AG04450 (cell line): ENCODE measurements around the gene RTN4IP1. TPM values are rescaled to one million over a fixed set of nuclear protein-coding genes. Genes with fewer than 3 reads are reported as not detected.

ENCODE experiments used
- CTCF ChIA-PET: fragments of 300-600, 350-600 bp; formaldehyde crosslinking; extraction: SDS; loops from one replicate; lab custom pipeline; 2022; ENCODE audit warnings: antibody characterized with exemption, inconsistent platforms; lab: Charles Lee
- POLR2A ChIA-PET: fragments of 350-600 bp; formaldehyde crosslinking; extraction: SDS; loops from one replicate; lab custom pipeline; 2021; ENCODE audit warnings: antibody characterized with exemption, inconsistent platforms; lab: Yijun Ruan, JAX
- DNase-seq: peaks from one replicate; pipeline ENCODE4 v3.0.0-alpha.2; 2011; ENCODE audit warnings: low read depth, low spot score
- H3K27ac ChIP-seq: one replicate; pipeline ENCODE4 v1.5.1; 2012; ENCODE audit warnings: low read depth, low read length, control low read depth
- H3K27me3 ChIP-seq: one replicate; pipeline ENCODE4 v1.6.0; 2012; ENCODE audit warnings: low read length; ENCODE audit not compliant: control insufficient read depth, insufficient read depth
- H3K4me3 ChIP-seq: 2 replicates; pipeline ENCODE4 v1.5.1; 2011; ENCODE audit warnings: mild to moderate bottlenecking, low read depth, low read length, control low read depth
- H3K9me3 ChIP-seq: 2 replicates; pipeline ENCODE4 v1.5.1; 2012; ENCODE audit warnings: low read length; ENCODE audit not compliant: control insufficient read depth, insufficient read depth
- CTCF ChIP-seq: IDR thresholded peaks from 2 replicates; pipeline ENCODE4 v1.5.1; 2011; ENCODE audit warnings: low read depth, low read length, control low read depth, inconsistent platforms
- polyA plus RNA-seq: library from polyadenylated mRNA; depleted of rRNA; stranded (reverse); fragments of >200 nt; gene quantifications from 2 replicates; pipeline ENCODE4 v1.2.3, GENCODE V29; 2011; rRNA removed
- small RNA-seq: library from RNA; depleted of rRNA; stranded (forward); fragments of <200 nt; gene quantifications from one replicate; pipeline ENCODE3, GENCODE V24; 2012; ENCODE audit warnings: low read depth; ENCODE audit not compliant: insufficient read length

Gene RTN4IP1
- polyA plus RNA-seq, 1 experiment = 9.3 TPM

- TF ChIP-seq CTCF = no peak
- Histone ChIP-seq H3K27ac (no peak overlapping the region), H3K4me3 (no peak overlapping the region), H3K27me3 (no peaks in the 10 kb centered on the region), H3K9me3 (no peaks in the 10 kb centered on the region)
- DNase-seq = no peak
- POLR2A ChIA-PET = no interaction called here
- CTCF ChIA-PET = interaction anchor here (1.4 to 2.0 kb wide), 2 partner anchors 14 to 40 kb away, joined by 5 to 7 read pairs; no protein-coding TSS in a partner anchor
These were observed 103.4 kb downstream of the RTN4IP1 start for GRCh38 chr6:106525882-106526275.

GRCh38 chr6:106525107-106525881, 104.0 kb downstream of the RTN4IP1 start:
- H3K27me3 ChIP-seq = no peaks in the 10 kb centered on the region
- no peaks in the 10 kb centered on the region for H3K9me3 ChIP-seq
- no peak for DNase-seq
- POLR2A ChIA-PET = interaction anchor here (0.6 kb wide), 1 partner anchor 69 kb away, joined by 3 read pairs; no protein-coding TSS in a partner anchor
- H3K4me3 ChIP-seq = no peak overlapping the region
- no peak overlapping the region for H3K27ac ChIP-seq
- CTCF ChIA-PET = interaction anchor here (2.0 kb wide), 1 partner anchor 13 kb away, joined by 7 read pairs; no protein-coding TSS in a partner anchor
- no peak for TF ChIP-seq CTCF

GRCh38 chr6:106522562-106523250, 106.6 kb downstream of the RTN4IP1 start:
- no peaks in the 10 kb centered on the region for H3K27me3 ChIP-seq
- POLR2A ChIA-PET = no interaction called here
- no peak for DNase-seq
- H3K4me3 ChIP-seq = no peak overlapping the region
- H3K27ac ChIP-seq = no peak overlapping the region
- no peaks in the 10 kb centered on the region for H3K9me3 ChIP-seq
- TF ChIP-seq CTCF = no peak
- CTCF ChIA-PET = interaction anchor here (0.7 to 1.7 kb wide), 4 partner anchors 13 to 79 kb away, joined by 3 to 7 read pairs (median 4); no protein-coding TSS in a partner anchor

Small RNA genes lying within 50 kb of the gene (small RNA-seq; reads per million reads assigned to genes)
- not detected for gene RNU6-527P

Other genes with a start within 250 kb of the RTN4IP1 start
- 10.8 and 12.5 TPM in 2 replicates for gene QRSL1, start 80 bp upstream of the RTN4IP1 start, polyA plus RNA-seq